Measurements from ENCODE around the gene JOSD1.

Gene JOSD1

GRCh38 chr22:38657045-38657909 lies 43.5 kb downstream of the JOSD1 start:
- no peak for TF ChIP-seq CTCF (IDR thresholded peaks at IDR 0.05; ENCODE audit: low read depth, low read length, missing control alignments)
- DNase-seq (ENCODE audit: low read depth), result no peak
- peak overlapping the region; percentile 80 for H3K4me3 ChIP-seq (ENCODE audit: low read depth, low read length)

GRCh38 chr22:38656256-38657044 lies 44.3 kb downstream of the JOSD1 start, which contains the start of the genes CBY1 and FAM227A:
CBY1 (plus strand) TSS chr22:38656638; CDS start chr22:38668055, 11,417 bp downstream.
FAM227A (minus strand) TSS chr22:38656392; CDS start chr22:38650168, 6,224 bp downstream.
- TF ChIP-seq CTCF (IDR thresholded peaks at IDR 0.05; ENCODE audit: low read depth, low read length, missing control alignments), result no peak
- peak; percentile 54 for DNase-seq (ENCODE audit: low read depth)
- peak within 1 kb of the TSS; percentile 80 for H3K4me3 ChIP-seq (ENCODE audit: low read depth, low read length)

- no peak for DNase-seq (ENCODE audit: low read depth)
- no peak for TF ChIP-seq CTCF (IDR thresholded peaks at IDR 0.05; ENCODE audit: low read depth, low read length, missing control alignments)
- peak overlapping the region; percentile 80 for H3K4me3 ChIP-seq (ENCODE audit: low read depth, low read length)
Measured at GRCh38 chr22:38655519-38656255, 45.1 kb downstream of the JOSD1 start.

GRCh38 chr22:38653741-38654140 lies 47.0 kb downstream of the JOSD1 start:
- TF ChIP-seq CTCF (IDR thresholded peaks at IDR 0.05; ENCODE audit: low read depth, low read length, missing control alignments), result no peak
- DNase-seq (ENCODE audit: low read depth), result no peak
- no peak overlapping the region for H3K4me3 ChIP-seq (ENCODE audit: low read depth, low read length)

GRCh38 chr22:38652859-38653258 lies 47.9 kb downstream of the JOSD1 start:
- H3K4me3 ChIP-seq (ENCODE audit: low read depth, low read length), result no peak overlapping the region
- no peak for TF ChIP-seq CTCF (IDR thresholded peaks at IDR 0.05; ENCODE audit: low read depth, low read length, missing control alignments)
- no peak for DNase-seq (ENCODE audit: low read depth)

- no peak for DNase-seq (ENCODE audit: low read depth)
- no peak for TF ChIP-seq CTCF (IDR thresholded peaks at IDR 0.05; ENCODE audit: low read depth, low read length, missing control alignments)
- H3K4me3 ChIP-seq (ENCODE audit: low read depth, low read length), result no peak overlapping the region
Measured at GRCh38 chr22:38649841-38650522, 50.8 kb downstream of the JOSD1 start.
